Stimulated activated CD4-positive, alpha-beta T cell treated with anti-CD3 and anti-CD28 coated beads, Interleukin-12 subunit alpha, Interleukin-12 subunit beta, amount 100 ng/mL, for 48 hours (primary cell): ENCODE results near the gene ARFGAP3.
A peak's percentile ranks its signal among the peaks of the same experiment; 100 is the strongest.

ENCODE experiments used
- DNase-seq, 3 donors: peaks; one replicate each; pipeline ENCODE4 v3.0.0-alpha.2; 2020; ENCODE audit warnings: low read depth in 2 of 3, low spot score in 1 of 3

Gene ARFGAP3, protein sequence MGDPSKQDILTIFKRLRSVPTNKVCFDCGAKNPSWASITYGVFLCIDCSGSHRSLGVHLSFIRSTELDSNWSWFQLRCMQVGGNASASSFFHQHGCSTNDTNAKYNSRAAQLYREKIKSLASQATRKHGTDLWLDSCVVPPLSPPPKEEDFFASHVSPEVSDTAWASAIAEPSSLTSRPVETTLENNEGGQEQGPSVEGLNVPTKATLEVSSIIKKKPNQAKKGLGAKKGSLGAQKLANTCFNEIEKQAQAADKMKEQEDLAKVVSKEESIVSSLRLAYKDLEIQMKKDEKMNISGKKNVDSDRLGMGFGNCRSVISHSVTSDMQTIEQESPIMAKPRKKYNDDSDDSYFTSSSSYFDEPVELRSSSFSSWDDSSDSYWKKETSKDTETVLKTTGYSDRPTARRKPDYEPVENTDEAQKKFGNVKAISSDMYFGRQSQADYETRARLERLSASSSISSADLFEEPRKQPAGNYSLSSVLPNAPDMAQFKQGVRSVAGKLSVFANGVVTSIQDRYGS

DNA sequence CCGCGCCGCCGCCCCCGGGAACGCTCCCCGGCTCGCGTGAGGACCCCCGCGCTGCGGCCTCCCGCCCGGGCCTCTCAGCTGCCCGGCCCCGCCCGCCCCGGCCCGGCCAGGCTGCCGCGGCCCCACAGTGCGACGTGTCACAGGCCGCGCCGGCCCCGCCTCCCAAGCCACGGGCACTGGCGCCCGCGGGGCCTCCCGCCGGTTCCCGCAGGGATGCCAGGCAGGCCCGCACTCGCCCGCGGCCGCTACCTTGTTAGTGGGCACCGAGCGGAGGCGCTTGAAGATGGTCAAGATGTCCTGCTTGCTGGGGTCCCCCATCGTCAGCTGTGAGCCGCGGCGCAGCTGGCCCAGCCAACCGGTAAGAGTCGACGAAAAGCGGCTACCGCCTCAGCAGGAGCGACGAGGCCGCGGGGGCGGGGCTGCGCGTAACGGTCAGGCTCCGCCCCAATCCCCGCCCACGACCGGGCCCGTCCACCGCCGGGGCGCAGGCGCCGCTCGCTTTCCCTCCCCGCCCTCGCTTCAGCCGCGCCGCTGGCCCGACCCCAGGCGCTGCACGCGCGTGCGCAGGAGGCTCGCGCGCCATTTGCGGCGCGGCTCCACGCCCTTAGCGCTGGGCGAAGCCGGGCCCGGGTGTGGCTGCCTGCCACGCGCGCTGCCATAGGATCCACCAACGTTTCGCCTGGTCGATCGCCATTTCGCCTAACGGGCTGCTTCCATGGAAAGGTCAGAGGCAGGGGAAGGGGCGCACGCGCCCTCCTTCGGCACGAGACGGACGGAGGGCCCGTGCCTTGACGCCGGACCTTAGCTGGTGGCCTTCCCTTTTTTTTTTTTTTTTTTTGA, at the start of gene ARFGAP3:
Gene ARFGAP3, minus strand, starts transcription at position 409 of the 840 bp plus-strand sequence. Its CDS starts 91 bp downstream, at position 318.
- DNase-seq: peak; percentile 88 to 93 (median 92)

DNA sequence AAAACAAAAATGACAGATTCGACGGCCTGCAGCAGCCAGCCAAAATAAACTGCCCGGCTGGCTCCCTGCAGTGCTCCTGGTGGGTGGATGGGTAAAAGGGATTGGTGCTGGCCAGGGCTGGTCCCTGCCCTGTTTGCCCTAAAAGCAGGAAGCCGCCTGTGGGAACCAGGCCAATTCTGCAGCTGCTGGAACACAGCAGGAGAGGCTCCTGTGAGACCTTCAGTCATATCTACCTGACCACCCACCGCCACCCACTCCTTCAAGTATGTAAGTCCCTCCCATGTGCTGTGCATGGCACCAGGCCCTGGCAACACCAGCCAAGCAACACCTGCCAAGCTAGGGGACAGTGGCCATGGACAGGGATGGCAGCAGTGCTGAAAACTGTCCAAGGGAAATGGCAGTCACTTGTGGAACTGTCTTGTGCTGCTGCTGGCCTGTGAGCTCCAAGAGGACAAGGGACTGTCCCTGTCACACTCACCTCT, 48.7 kb upstream of the ARFGAP3 start:
- DNase-seq: no peak

DNA sequence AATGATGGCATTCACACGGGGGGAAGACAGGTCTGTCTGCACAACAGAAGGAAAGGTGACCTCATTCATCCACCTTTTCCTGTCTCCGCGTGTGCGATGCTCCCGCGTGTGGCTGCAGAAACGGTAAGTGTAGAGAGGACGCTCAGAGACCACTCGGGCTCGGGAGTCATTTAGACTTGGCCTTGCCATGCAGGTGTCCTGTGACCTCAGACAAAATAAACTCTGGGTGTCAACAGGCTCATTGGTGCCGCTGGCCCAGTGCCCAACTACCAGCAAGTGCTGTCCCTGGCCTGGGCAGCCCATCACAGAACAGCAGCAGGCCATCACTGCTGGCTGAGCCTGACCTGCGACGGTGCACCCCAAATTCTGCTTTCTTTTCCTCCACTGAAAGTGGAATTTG, 48.1 kb upstream of the ARFGAP3 start:
- no peak for DNase-seq

DNA sequence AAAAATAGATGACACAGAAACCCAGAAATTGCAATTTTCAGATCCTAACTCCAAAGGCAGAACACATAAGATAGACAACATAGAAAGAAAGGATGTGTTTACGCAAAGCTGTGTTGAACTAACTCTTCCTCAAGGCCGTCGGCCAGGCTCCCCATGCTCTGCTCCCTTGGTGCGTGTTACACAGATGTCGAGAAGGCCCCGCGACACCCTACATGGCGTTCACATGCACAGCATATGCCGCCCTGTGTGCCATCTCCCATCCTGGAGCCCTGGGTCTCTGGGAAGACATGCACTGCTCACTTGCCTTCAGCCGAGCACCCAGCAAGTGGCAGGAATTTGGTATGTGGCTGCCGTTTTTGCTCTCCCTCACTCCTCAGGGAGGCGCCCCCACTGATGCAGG, 47.0 kb upstream of the ARFGAP3 start:
- DNase-seq: no peak

DNA sequence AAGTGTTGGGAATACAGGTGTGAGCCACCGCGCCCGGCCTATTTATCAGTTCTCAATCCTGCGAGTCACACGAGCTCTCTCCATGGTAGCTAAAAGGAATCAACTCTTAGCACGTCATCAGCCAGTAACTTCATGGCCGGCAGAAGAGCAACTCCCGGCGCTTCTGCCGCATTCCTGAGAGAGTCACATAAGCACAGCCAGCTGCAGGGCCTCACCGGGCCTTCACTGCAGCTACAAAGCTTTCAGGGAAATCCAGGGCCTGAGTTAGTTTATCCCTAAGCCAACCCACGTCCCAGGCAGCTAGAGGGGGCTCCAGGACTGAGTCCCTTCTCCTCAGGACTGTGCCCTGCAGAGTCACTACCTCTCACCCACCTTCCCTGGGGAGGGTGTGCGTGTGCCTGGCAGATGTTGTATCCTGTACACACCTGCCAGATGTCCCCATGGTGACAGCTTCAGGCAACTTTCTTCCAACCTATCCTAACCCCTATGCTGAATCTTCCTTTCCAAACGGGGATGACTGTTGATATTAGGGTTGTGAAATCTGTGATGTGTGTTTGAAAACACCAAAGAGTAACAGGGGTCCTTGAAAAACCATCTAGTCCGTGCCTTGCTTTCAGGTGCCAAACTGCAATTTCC, 45.9 kb upstream of the ARFGAP3 start:
- DNase-seq: no peak

DNA sequence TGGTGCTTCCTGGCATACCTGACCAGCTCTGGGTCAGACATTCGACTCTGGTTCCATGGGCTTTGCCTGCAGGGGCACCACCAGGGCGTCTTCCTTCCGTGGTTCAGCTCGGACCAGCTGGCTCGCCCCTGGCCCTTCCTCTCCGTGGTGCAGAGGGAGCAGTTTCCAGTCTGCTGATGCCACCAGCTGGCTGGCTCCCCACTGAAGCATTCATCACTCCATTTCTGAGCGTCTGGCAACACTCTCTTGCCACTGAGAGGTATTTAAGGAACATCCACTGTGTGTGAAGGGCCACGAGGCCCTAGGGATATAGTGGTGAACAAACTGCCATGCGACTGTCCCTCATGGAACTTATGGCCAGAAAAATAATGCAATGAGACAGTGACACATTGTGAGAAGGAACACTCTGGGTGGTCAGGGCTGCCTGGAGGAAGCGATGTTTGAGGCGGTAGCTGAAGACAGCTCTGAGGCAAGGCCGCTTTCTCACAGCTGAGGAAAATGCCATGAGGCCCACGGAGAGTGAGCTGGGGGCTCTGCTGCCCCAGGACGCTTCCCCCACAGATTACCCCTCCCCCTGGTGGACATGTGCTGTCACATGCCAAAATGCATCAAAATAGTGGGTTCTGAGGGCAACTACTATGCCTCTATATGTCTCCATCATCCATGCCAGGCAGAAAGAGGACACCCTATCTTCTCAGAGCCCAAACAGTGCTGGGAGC, 44.9 kb upstream of the ARFGAP3 start:
- no peak for DNase-seq

DNA sequence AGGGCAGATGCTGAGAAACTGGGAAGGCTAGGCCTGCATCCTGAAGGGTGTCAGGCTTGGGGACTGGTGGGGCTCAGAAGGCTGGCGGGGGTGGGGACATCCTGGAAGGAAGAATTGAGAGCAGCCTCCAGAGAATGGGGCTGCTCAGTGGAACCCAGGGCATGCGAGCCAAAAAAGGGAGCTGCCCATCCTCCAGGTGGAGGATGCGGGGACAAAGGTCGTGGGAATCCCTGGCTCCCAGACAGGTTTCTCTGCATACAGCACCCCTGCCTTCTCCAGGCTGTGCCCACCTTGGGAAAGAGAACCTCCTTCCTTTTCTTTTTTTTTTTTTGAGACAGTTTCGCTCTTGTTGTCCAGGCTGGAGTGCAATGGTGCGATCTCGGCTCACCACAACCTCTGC, 40.9 kb upstream of the ARFGAP3 start:
- DNase-seq: no peak

DNA sequence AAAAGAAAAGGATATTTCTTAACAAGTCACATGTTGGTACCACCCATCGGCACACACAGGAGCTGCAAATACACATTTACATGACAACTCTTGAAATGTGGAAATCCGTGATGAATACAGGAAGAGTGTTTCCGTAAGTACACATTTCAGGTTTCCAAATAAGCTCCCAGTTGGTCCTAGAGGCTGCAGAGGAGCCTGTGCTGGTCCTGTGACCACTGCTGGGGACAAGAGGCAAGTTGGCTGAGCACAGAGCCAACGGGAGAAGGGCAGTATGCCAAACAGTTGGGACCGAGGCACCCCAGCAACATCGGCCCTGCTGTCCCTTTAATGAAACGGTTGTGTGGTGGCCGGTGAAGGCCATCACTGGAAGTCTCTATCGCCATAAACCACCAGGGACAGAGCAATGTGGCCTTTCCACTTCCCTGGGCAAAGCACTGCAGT, 38.5 kb upstream of the ARFGAP3 start:
- no peak for DNase-seq

DNA sequence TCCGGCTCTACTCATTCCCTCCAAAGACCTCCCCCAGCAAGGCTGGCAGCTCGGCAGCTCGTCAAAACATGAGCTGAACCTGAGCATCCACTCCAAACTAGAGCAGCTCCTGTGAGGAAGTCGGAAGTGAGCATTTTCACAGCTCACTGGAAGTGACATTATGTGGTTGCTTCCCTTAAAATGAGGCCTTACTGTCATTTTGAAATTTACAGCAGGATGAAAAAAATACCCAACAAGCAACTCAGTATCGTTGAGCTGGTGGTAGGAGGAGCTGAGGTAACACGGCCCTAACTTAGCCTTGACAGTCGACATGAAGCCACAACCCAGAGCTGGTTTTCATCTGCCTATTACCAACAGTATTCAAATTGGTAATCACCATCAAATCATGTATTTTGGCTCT, 38.0 kb upstream of the ARFGAP3 start:
- peak in 1 of 3 donors; percentile 2 for DNase-seq

DNA sequence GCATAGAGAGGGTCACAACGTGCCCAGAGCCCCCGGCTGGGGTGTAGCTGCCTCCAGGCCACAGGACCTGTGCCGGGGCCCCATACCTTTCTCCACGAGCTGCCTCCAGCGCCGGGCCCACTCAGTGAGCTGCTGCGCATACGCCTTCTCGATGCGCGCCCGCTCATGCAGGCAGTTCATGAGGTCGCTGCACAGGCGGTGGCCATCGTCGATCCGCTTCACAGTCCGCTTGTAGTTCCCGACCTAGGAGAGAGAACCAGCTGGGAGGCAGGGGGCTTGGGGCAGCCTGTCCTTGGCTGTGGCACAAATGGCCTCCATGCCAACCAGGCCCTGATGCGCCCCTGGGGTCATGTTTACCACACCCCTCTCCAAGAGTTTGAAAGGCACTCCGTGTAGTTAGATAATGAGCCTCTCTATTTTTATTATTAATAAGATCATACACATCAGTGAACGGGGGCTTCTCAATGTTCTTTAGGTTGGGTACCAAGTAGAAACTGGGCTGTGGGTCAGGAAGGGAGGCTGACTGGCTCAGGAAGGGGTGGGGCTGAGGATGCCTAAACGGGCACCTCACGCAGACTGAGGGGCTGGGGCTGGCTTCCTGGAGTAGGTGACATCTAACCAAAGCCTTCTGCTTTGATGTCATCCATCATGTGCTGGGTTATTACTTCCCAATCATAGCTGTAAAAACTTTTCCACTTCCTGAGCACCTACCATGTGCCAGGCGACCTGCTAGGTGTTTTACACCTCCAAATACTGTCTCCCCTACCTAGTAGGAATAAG, 36.5 kb upstream of the ARFGAP3 start:
- DNase-seq: no peak

DNA sequence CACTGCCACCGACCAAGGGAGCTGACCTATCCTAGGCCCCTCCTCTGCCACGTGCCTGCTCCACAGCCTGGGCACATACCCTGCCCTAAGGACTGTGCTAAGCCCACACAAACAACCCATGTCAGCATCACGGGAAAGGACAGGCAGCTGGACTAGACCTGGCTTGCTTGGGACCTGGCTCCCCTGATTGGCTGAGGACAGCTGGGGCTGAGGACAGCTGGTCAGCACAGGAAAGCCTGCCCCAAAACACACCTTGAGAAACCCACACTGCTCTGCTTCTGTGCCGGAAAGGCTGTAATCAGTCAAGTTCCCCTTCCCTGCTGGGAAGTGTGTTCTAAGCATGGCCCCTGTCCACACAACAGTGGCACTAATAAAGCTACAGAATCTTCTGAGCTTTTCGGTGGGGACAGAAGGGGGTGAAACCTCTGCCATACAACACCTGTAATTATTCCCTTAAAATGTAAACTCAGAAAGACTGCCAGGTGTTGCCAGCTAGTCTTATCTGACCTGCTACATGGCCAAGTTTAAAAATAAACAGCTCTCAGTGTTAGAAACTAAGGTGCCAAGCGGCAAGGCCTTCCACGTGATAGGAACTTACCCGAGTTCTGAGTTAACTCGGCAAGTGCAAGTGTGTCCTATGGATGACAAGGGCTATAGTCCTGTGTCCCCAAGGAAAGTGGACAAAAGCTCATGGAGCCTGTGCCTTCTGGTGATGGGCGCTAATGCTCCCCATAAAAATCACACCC, 35.7 kb upstream of the ARFGAP3 start:
- DNase-seq: no peak

DNA sequence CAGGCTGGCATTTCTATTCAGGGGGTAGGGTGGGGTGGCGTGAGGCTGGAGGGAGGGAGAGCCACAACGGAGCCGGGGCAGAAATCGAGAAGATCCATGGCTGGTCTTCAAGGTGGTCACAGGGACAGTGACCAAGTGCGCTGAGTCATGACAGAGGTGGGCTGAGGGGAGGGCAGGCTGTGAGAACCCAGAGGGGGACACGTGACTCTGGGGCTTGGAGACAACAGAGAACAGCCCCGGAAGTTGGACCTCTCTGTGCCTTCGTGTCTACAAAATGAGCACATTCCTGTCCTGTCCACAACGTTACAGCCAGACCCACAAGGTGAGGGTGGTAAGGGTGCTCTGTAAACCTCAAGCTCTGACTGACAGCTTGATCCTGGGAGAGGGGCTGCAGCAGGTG, 35.1 kb upstream of the ARFGAP3 start:
- no peak for DNase-seq

DNA sequence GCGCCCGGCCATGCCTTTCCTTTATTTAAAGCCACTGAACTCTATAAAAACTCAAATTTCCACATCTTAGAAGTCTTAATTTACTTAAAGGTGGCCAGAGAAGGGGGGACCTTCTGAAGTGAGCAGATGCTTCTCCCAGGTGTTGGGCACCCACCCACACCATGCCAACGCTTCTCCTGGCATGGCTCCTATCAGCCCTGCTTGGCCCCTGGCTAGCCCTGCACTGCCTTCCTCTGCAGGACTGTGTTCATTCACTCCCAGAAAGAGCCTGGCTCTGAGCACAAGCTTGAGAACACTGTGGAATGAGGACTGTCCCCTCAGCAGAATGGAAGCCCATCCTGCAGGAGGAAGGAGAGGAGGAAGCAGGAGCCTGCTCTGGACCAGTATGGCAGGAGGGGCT, 34.6 kb upstream of the ARFGAP3 start:
- no peak for DNase-seq

DNA sequence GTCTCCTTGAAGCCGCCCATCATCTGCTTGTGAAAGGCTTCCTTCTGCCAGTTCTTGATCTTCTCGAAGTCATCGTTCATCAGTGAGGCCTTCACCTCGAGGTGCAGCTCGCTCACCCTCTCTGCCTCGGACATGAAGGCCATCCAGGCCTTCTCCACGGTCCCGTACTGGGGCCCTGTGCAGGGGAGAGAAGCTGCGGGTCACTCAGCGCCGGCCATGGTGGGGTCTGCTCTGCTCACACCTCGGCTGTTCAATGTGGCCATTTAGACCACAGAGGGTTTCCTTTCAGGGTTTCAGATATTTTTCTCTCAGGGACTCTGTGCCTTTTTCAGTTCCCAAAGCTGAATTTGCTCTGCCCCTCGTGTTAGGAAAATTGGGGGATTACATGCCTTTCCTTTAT, 33.9 kb upstream of the ARFGAP3 start:
- no peak for DNase-seq

DNA sequence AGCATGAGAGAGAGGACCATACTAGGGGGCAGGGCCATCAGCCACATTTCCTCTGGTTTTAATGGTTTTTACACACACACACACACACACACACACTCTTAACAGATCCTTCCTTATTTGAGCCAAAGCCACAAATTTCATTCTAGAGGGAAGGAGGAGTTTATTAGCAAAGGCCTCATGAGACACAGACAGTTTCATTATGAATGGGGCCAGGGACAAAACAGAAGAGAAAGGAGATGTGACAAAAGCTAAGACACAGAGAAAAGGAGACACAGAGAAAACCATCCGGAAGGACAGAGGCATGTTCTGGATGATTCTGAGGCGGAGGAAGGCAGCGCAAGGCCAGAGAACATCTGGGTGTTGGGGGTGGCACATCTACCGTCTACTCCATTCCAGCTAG, 32.2 kb upstream of the ARFGAP3 start:
- peak in 1 of 3 donors; percentile 2 for DNase-seq

DNA sequence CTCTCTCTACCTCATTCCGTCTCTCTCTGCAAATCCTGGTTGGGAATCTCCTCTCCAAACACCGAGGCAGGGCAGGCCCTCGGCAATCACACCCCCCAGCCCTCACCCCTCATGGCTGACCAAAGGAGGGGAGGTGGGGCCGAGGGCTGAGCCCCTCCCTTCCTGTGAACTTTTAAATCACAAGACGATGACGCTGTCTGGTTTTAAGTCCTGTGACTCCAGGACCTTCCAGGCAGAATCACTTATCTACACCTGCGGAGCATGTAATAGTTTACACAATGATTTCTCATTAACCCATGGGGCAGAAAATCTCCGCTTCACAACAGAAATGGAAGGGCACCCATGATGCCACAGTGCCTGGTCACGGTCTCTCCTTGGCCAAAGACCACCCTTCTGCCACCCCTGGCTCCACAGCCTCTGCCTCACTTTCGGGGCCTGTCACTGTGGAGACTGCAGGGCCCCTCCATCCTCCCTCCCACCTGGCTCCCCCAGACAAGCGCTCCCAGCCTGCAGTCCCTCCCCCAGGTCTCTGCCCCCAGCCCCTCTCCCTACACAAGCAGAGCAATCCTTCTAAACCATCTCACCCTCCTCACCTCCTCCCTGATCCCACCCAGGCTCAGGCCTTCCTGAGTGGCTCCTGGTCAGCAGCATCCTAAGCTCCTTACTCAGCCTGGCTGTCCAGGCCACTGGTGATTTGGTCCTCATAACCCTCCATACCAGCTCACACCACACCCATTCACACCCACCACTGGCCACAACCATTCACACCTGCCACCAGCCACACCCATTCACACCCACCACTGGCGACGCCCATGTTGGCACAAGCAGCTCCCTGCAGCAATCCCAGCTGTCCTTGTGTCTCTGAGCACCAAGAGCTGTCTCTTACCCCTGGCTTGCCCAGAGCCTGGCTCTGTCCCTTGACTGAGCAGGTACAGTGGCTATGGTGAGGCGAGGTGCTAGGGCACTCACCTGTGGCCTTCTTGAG, 30.7 kb upstream of the ARFGAP3 start:
- no peak for DNase-seq

DNA sequence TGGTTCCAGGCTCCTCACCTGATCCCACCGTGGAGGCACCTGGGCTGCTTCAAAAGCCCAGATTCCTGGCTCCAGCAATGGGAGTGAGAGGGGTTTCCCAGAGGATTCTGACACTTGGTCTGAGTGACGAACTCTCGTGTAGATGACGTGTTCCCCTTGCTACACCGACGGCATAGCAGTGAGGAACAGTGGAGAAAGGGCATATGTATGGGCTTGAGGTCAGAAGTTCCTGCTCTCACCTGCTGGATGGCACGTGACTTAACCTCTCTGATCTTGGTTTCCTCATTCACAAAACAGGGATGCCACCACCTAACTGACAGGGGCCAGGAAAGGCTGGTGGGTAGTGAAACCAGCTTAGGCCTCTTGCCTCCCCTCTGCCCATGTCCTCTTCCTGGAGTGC, 30.0 kb upstream of the ARFGAP3 start:
- DNase-seq: no peak

DNA sequence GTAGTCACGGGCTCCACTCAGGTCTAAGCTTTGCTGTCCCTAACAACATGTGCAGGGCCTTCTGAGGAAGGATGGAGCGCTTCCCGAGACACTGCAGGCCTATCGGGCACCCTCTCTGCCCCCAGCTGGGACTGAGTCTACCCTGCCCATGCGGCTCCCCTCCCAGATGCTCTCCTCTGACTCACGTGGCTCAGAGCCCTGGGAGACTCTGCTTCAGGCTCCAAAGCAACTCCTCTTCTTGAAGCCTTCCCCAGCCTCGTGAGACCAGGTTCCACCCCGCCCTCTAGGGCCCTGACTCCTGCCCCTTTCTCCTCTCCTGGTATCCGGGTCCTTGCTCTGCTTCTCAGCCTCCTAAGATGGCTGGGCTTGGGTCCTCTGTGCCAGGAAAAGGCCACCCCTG, 28.4 kb upstream of the ARFGAP3 start:
- no peak for DNase-seq
